Activated naive CD8-positive, alpha-beta T cell treated with anti-CD3 and anti-CD28 coated beads for 36 hours (primary cell): ENCODE measurements around the gene SEC14L6. TPM values are rescaled to one million over a fixed set of nuclear protein-coding genes. Genes with fewer than 3 reads are reported as not detected.

ENCODE experiments used
- DNase-seq: peaks from one replicate; pipeline ENCODE4 v3.0.0; 2021
- H3K27ac Mint-ChIP-seq: one replicate; pipeline ENCODE4 v1.8.0; 2022; ENCODE audit warnings: mild to moderate bottlenecking, moderate library complexity, mixed read lengths
- H3K27me3 Mint-ChIP-seq: one replicate; pipeline ENCODE4 v1.8.0; 2022; ENCODE audit warnings: mild to moderate bottlenecking, mixed read lengths
- H3K36me3 Mint-ChIP-seq: one replicate; pipeline ENCODE4 v1.8.0; 2021; ENCODE audit warnings: mild to moderate bottlenecking, mixed read lengths
- H3K4me1 Mint-ChIP-seq: one replicate; pipeline ENCODE4 v1.8.0; 2021; ENCODE audit warnings: mixed read lengths
- H3K4me3 Mint-ChIP-seq: one replicate; pipeline ENCODE4 v1.8.0; 2022; ENCODE audit warnings: mild to moderate bottlenecking, moderate library complexity, mixed read lengths
- H3K9me3 Mint-ChIP-seq: one replicate; pipeline ENCODE4 v1.8.0; 2022; ENCODE audit warnings: mixed read lengths
- total RNA-seq, 2 experiments: library from RNA; stranded (reverse); gene quantifications; one replicate each; pipeline ENCODE4 v1.2.3, GENCODE V29; 2021

SEC14L6 gene
- total RNA-seq, 2 experiments from 2014 or later: not detected

GRCh38 chr22:30479981-30480380 lies 66.6 kb downstream of the SEC14L6 start:
- no peak overlapping the region for H3K27ac Mint-ChIP-seq
- H3K4me1 Mint-ChIP-seq: no peaks in the 10 kb centered on the region
- DNase-seq: no peak

DNA sequence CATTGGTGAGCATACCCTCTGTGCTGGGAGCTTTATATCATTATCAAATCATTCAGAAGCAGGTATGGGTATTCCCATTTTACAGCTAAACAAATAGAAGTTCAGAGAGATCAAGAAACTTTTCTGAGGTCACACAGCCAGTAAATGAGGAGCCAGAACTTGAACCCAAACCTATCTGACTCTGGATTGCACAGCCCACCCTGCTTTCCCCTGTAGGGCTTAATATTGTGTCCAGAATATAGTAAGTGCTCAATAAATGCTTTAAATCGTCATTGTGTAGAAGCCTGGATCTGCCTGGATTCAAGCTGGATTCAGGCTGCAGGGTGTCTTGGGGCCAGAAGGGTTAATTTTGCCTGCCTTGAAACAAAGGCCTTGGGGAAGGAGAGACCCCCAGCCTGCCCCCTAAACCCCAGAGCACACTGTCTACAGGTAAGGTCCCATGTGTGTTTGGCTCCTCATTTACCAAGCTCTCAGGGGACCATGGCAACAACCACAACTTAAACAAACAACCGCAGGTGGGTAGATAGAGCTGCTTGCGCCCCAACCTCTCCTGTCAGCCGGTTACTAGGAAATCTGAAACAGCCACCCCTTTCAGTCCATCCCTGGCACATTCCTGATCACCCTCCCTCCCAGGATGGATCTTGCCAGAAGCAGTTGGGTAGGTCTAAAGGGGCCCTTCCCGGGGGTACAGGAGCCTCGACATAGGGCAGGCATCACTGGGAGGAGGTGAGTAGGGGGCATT lies 71.7 kb downstream of the SEC14L6 start:
- H3K36me3 Mint-ChIP-seq: no peaks in the 10 kb centered on the region
- no peaks in the 10 kb centered on the region for H3K4me1 Mint-ChIP-seq
- H3K27ac Mint-ChIP-seq: no peak overlapping the region
- H3K9me3 Mint-ChIP-seq: no peaks in the 10 kb centered on the region
- no peak overlapping the region for H3K4me3 Mint-ChIP-seq
- DNase-seq: no peak
- H3K27me3 Mint-ChIP-seq: peaks cover 18% of the 10 kb centered on the region

More at GRCh38 chr22:30479981-30480380, 66.6 kb downstream of the SEC14L6 start:
- H3K27me3 Mint-ChIP-seq: peaks cover 4% of the 10 kb centered on the region
- H3K4me3 Mint-ChIP-seq: no peak overlapping the region
- no peaks in the 10 kb centered on the region for H3K36me3 Mint-ChIP-seq
- no peaks in the 10 kb centered on the region for H3K9me3 Mint-ChIP-seq

GRCh38 chr22:30474121-30474520 lies 72.4 kb downstream of the SEC14L6 start:
- H3K4me3 Mint-ChIP-seq: no peak overlapping the region
- no peaks in the 10 kb centered on the region for H3K4me1 Mint-ChIP-seq
- no peaks in the 10 kb centered on the region for H3K9me3 Mint-ChIP-seq
- no peaks in the 10 kb centered on the region for H3K36me3 Mint-ChIP-seq
- H3K27me3 Mint-ChIP-seq: peaks cover 18% of the 10 kb centered on the region
- DNase-seq: no peak
- no peak overlapping the region for H3K27ac Mint-ChIP-seq

GRCh38 chr22:30472994-30473720 lies 73.4 kb downstream of the SEC14L6 start:
- peaks cover 18% of the 10 kb centered on the region for H3K27me3 Mint-ChIP-seq
- H3K9me3 Mint-ChIP-seq: no peaks in the 10 kb centered on the region
- no peak overlapping the region for H3K27ac Mint-ChIP-seq
- H3K4me1 Mint-ChIP-seq: no peaks in the 10 kb centered on the region
- H3K36me3 Mint-ChIP-seq: no peaks in the 10 kb centered on the region
- no peak for DNase-seq
- no peak overlapping the region for H3K4me3 Mint-ChIP-seq

Other genes with a start within 250 kb of the SEC14L6 start
- gene TBC1D10A, start 219.8 kb downstream of the SEC14L6 start, total RNA-seq: 10 to 100 TPM; 13.0 to 14.4 TPM
- 100 to 1,000 TPM; 243 to 244 TPM for gene SF3A1, start 189.8 kb downstream of the SEC14L6 start, total RNA-seq
- 1 to 10 TPM; 2.5 to 2.6 TPM for gene CCDC157, start 189.7 kb downstream of the SEC14L6 start, total RNA-seq
- 1 to 10 TPM; 3.3 to 3.9 TPM for gene RNF215, start 159.3 kb downstream of the SEC14L6 start, total RNA-seq
- 1 to 10 TPM; 9.1 to 9.4 TPM for gene SEC14L2, start 149.7 kb downstream of the SEC14L6 start, total RNA-seq
- 100 to 1,000 TPM; 109 to 114 TPM for gene MTFP1, start 121.0 kb downstream of the SEC14L6 start, total RNA-seq
- not detected for gene SEC14L3, start 74.7 kb downstream of the SEC14L6 start, total RNA-seq
- gene SEC14L4, start 41.0 kb downstream of the SEC14L6 start, total RNA-seq: not detected
- not detected for gene GAL3ST1, start 27.9 kb upstream of the SEC14L6 start, total RNA-seq
- 100 to 1,000 TPM; 196 to 199 TPM for gene PES1, start 45.2 kb upstream of the SEC14L6 start, total RNA-seq
- gene TCN2, start 60.4 kb upstream of the SEC14L6 start, total RNA-seq: under 1 TPM; 0.48 to 0.64 TPM
- 1 to 10 TPM; 3.2 to 3.6 TPM for gene SLC35E4, start 89.0 kb upstream of the SEC14L6 start, total RNA-seq
- gene DUSP18, start 121.1 kb upstream of the SEC14L6 start, total RNA-seq: 1 to 10 TPM; 4.8 to 5.6 TPM
- gene OSBP2, start 148.1 kb upstream of the SEC14L6 start, total RNA-seq: under 1 TPM; 0.45 to 0.84 TPM